Activated CD8-positive, alpha-beta memory T cell treated with anti-CD3 and anti-CD28 coated beads, Interleukin-2, amount 50 U/mL, for 1 hour (primary cell): ENCODE results near the gene VWA5B2.

ENCODE experiments used
- DNase-seq: peaks from one replicate; pipeline ENCODE4 v3.0.0-alpha.2; 2020; ENCODE audit errors: extremely low read depth

Gene VWA5B2

DNA sequence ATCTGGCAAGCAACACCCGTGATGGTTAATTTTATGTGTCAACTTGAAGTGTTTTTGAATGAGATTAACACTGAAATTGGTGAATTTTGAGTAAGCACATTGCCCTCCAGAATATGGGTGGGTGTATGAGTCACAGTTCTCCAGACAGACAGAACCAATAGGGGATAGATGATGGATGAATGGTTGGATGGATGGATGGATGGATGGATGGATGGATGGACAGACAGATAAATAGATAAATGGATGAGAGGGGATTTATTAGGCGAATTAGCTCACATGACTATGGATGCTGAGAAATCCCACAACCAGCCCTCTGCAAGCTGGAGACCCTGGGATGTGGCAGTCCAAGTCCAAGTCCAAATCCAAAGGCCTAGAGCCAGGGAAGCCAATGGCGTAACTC, 5.4 kb upstream of the VWA5B2 start:
- DNase-seq: no peak

DNA sequence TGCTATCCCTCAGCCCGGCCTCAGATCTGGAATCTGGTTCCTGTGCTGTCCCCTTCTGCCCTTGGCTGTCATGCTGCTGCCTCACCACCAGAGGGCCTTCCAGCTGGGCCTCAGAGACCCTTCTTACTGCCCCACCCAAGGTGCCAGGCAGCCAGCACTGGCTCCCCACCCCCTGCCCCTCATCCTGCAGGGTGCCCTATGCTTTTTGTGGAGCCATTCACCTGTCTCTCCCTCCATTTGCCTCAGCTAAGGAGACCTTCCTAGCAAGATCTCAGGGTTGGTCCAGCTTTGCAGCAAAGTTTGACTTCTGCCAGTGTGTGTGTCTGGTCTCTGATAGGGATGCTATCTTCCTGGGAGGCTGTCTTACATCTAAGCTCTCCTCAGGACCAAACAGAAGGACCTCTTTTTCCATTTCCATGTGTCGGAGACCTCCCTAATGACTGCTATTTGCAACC, 1.9 kb upstream of the VWA5B2 start:
- no peak for DNase-seq

DNA sequence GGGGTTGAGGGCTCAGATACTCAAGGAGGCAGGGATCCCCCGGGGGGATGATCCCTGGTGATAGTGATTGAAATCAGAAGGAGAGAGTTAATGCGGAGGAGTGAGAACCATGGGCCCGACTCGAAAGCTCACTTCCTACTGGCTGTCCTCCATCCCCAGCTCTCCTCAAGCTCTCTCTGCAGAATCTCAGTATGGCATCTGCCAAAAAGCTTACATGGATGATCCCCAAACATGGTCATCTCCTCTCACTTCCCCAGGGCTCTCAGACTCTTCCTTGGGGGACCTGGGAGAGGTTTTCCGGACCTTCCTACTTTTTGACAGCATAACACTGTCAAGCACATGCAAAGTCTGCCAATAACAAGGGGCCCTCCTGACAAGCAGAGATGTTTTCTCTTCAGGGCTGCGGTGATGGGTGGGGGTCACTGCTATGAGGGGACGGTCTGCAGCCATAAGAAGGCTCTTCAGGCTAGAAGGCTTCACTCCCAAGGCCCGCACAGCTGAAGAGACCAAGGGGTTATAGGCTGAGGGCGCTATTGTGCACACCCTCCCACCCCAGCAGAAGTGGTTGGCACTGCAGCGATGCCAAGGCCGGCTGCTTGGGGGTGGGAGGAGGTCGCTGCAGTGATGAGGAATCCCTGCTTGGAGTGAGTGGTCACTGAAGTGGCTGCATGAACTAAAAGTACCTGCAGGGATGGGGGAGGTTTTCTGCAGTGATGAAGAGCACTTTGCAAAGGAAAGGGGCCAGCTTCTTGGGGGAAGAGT, 828 bp upstream of the VWA5B2 start:
- DNase-seq: no peak

DNA sequence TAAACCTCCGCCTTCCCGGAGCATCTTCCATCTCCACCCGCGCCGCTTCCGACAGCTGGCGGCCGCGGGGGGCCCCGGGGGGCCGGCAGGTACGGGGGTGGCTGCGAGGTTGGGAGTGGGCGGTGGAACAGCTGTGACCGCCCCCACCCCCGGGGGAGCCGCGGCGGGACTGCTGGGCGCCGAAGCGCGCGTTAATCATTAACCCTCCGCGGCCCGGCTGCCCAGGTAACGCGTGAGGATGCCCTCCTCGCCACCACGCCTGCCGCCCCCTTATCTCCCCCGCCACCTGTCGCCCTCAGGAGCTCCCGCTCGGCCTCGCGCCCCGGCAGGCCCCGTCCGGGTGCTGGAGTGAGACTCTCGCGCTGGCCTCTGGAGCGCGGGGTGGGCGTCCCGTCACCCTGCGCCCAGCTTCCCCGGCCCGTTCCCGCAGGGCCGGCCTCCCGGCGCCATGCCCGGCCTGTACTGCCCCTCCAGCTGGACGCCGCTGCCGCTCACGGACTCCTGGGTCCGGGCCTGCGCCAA, 757 bp downstream of the VWA5B2 start:
- no peak for DNase-seq

DNA sequence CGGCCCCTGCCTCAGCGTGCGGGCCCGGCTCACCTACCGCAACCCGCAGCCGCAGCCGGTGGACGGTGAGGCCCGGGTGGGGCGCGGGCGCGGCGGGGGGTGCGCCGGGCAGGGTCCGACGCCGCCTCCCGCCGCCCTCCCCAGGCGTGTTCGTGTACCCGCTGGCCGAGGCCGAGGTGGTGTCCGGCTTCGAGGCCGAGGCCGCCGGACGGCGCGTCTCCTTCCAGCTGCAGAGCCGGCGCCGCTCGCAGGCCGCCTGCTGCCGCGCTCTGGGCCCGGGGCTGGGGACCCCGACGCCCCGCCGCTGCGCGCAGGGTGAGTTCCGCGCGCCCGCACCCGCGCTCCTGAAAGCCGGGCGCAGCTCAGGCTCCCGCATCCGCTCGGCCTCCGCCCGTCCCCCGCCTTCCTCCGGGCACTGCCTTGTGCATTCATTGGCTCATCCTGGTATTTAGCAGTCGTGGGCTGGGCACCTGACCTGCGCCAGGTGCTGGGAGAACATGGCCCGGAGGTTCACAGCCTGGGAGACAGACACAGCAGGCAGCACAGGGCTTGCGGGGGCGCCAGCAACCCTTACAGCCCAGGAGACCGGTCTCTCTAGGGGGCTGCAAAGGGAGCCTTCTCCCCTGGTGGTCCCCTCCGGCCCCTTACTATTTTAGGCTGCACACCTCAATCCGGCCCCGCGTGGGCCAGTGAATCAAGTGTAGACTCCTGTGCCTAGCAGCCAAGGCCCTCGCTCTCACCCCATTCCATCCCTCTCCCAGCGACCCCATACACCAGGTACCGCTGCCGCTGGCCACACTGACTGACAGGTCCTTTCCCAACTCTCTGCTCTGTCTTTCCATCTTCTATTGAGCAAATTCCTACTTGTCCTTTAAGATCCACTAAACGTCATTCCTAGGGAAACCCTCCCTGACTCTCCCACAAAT, 1.5 kb downstream of the VWA5B2 start:
- no peak for DNase-seq

DNA sequence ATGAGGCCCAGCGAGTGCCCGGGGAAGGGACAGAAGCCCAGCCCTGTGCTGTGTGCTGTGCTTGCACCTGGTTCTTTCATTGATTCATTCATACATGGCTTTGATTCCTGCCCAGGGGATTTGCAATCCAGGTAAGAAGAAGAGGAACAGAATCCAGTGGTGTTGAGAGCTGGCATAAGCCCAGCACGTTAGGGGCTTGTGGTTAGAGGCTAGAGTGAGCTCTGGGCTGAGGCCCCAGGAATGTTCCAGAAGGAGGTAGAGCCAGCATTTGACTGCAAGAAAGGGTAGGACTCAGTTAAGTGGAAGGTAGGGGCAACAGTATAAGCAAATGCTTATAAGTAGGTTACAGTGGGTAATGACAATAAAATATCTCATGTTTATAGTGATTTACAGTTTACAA, 2.3 kb downstream of the VWA5B2 start:
- DNase-seq: no peak

DNA sequence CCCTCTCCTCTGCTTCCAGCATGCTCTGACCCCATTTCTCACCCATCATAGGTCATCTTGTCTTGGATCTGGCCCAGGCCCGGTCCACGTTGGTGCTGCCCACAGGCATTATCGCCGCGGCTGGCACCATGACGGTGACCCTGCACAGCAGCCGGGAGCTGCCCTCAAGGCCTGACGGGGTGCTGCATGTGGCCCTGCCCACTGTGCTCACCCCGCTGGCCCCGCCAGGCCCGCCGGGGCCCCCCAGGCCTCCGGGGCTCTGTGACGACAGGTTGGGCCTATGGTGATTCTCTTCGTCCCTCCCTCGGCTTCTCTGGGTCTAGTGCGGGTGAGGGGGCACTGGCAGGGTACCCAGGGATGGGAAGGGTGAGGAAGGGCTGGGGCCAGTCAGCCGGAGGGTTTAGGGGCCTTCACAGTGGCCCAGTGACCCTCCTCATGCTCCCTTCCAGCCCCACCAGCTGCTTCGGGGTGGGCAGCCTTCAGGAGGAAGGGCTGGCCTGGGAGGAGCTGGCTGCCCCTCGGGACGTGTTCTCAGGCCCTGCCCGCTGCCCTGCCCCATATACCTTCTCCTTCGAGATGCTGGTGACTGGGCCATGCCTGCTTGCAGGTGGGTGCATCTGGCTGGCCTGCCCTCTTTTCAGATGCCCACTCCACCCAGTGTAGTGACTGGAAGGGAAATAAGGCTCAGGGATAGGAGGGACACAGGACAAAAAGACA, 3.9 kb downstream of the VWA5B2 start:
- DNase-seq: no peak

DNA sequence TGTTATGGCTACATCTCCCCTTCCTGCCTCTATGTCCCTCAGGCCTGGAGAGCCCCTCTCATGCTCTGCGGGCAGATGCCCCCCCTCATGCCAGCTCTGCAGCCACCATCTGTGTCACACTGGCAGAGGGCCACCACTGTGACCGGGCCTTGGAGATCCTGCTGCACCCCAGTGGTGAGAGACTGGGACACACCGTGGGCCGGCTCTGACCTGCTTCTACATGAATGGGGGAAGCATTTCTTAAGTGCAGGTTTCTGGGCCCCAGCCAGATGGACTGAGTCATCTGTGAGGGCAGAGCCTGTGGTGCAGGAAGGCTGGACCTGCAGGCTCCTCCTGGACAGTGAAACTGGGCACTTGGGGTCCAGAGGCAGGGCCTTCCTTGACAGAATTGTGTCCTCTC, 4.8 kb downstream of the VWA5B2 start:
- no peak for DNase-seq

DNA sequence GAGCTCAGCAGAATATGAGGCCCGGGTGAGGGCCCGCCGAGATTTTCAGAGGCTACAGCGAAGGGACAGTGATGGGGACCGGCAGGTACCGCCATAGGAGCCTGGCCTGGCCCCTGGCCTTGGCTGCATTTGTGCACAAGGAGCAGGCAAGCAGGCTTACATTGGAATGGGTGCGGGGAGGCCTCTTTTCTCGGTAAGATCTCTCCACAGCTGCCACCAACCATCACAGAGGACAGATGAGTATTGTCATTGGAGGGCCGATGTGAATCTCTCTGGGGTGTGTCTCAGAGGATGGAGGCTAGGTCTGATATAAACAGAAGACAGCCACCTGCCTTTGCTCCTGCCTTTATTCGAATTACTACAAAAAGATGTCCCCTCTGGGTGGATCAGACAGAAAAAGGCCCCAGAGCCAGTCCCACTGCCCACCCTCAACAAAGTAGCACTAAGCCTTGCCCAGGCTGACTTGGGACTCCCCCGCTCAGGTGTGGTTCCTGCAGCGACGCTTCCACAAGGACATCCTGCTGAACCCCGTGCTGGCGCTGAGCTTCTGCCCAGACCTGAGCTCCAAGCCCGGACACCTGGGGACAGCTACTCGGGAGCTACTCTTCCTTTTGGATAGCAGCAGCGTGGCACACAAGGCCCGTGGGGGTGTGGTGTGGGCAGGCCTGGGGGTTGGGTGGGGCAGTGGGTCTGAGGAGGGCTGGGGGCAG, 5.4 kb downstream of the VWA5B2 start:
- no peak for DNase-seq

DNA sequence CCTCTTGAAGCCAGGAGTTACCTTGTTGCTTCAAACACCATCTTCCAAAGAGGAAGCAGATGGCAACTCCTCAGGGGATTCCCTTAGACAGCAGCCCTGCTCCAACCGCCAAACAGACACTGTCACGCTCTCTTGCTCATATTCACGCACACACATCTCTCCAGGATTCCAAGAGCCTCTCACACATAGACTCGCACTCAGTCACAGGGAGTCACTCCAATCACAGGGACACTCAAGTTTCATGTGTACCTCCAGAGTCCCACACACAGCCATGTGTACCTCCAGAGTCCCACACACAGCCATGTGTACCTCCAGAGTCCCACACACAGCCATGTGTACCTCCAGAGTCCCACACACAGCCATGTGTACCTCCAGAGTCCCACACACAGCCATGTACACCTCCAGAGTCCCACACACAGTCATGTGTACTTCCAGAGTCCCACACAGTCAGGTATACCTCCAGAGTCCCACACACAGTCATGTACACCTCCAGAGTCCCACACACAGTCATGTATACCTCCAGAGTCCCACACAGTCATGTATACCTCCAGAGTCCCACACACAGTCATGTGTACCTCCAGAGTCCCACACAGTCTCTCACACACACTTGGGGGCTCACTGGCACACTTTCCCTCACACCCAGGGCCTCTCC, 6.1 kb downstream of the VWA5B2 start:
- DNase-seq: no peak

DNA sequence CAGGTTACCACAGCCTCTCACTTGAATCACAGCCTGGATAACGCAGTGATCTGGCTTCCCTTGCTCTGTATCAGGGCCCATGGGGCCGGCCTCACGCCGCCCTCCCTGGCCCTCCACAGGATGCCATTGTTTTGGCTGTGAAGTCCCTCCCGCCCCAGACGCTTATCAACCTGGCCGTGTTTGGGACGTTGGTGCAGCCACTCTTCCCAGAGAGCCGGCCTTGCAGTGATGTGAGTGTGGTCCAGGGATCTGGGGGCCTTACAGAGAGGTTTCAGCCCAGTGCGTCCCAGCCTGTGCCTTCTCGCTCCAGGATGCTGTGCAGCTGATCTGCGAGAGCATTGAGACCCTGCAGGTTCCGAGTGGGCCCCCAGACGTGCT, 6.6 kb downstream of the VWA5B2 start:
- DNase-seq: no peak

DNA sequence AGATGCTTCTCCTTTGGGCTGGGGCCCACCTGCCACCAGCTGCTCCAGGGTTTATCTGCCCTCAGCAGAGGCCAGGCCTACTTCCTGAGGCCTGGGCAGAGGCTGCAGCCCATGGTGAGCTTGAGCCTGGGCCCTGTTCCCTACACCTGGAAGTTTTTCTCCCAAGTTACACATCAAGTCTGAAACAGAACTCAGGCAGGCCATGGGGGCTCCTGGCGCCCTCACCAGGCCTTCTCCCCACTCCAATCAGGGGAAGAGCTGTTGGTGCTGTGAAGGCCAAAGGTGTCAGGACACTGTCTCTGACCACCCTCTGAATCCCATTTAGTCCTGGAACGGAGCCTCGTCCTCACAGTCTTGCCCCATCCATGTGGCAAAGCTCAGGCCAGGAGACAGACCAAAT, 7.3 kb downstream of the VWA5B2 start:
- DNase-seq: no peak

DNA sequence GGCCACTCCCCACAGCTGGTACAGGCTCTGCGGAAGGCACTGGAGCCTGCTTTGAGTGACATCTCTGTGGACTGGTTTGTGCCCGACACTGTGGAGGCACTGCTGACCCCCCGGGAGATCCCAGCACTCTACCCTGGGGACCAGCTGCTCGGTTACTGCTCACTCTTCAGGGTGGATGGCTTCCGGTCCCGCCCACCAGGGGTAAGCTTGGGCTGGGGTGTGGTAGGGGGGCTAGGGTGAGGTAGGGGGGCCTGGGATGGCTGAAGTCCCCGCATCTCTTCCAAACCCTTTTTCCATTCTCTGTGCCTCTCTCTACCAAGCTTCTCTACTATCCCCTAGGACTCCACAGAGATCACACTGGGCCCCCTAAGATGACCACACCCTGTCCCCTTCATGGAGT, 7.8 kb downstream of the VWA5B2 start:
- no peak for DNase-seq

DNA sequence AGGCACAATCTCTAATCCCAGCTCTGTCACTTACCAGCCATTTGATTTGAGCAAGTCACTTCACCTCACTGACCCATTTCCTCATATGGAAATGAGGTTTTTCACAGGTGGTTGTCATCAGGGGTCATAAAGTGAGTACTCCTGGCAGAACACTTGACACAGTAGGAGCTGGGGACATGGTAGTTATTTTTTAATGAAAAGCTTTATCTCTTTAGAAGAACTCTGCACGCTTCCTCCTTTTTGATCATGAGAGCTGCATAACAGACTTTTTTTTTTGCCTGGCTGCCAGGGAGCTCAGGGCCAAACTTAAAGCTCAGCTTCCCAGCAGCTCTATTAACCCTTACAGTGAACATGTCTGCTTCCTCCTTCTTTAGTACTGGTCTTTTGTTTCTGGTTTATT, 8.4 kb downstream of the VWA5B2 start:
- DNase-seq: no peak

DNA sequence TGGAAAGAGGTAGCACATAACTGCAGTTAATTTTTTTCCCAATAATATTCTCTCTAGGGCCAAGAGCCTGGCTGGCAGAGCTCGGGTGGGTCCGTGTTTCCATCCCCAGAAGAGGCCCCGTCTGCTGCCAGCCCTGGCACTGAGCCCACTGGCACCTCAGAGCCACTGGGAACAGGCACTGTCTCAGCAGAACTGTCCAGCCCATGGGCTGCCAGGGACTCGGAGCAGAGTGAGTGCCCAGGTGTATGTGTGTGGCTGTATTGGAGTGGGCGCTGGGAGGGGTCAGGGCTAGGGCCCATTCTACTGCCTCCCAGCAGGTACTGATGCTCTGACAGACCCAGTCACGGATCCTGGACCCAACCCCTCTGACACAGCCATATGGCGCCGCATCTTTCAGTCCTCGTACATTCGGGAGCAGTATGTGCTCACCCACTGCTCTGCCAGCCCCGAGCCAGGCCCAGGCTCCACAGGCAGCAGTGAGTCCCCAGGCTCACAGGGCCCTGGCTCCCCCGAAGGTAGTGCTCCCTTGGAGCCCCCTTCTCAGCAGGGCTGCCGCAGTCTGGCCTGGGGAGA, 8.9 kb downstream of the VWA5B2 start:
- no peak for DNase-seq

DNA sequence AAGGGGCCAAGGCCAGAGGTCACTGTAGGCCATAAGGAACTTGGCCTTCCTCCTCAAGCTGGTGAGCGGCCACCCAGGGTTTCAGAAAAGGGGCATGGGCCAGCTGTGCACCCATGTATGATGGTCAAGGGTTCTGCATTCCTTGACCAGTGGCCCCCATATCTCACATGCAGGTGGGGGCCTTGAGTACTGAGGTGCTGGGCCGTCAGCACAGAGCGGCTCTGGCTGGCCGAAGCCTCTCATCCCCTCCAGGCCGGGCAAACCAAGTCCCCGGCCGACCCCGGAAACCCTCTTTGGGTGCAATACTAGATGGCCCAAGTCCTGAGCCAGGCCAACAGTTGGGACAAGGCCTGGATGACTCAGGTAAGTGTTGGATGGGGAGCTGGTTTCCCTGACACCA, 9.8 kb downstream of the VWA5B2 start:
- DNase-seq: no peak

DNA sequence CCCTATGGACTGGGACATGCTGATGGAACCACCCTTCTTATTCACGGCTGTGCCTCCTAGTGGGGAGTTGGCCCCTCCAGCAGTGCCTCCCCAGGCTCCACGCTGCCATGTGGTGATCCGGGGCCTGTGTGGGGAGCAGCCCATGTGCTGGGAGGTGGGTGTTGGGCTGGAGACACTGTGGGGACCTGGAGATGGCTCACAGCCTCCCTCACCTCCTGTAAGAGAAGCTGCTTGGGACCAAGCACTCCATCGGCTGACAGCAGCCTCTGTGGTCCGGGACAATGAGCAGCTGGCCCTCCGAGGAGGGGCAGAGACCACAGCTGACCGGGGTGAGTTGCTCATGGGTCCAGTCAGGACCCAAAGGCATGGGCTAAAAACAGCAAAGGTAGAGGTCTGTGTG, 10.3 kb downstream of the VWA5B2 start:
- DNase-seq: no peak

DNA sequence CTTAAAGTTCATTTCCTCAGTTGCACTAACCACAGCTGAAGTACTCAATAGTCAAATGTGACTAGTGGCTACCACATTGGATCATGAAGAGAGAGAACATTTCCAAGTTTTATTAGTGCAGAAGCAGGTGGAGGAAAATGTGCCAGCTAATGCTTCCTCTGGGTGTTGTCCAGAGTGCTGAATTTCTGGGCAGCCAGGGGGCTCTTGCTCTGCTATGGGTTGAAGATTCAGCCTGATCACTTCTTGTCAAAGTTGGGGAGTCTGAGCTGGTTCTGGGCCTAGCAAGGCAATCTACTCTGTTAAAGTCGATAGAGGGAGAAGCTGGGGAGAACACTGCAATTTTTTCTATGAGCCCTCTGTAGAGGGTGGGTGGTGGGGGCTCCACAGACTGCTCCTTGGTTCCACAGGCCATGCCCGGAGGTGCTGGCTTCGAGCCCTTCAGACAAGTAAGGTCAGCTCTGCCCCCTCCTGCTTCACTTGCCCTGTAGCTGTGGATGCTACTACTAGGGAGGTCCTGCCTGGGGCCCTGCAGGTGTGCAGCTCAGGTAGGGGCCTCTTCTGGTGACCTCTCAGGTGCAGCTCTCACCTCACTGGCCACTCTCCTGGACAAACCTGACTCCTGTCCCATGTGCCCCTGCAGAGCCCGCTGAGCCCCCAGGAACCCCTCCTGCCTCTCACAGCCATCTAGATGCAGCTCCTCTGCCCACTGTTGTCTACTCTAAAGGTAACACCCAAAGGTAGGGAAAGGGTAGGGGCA, 11.2 kb downstream of the VWA5B2 start:
- no peak for DNase-seq

DNA sequence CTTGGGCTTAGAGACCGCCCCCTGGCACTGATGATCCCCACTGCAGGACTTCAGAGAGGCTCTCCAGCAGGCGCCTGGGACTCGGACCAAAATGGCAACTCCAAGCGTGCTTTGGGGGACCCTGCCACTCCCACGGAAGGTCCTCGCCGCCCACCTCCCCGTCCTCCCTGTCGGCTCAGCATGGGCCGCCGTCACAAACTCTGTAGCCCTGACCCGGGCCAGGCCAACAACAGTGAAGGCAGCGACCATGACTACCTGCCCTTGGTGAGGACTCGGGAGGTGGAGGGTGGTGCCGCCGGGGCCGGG, 11.7 kb downstream of the VWA5B2 start:
- no peak for DNase-seq
